GM23338 (cell line): ENCODE data around the gene ZNF512. TPM values are rescaled to one million over a fixed set of nuclear protein-coding genes. Genes with fewer than 3 reads are reported as not detected.
A peak's percentile ranks its signal among the peaks of the same experiment; 100 is the strongest.

ENCODE experiments used
- ATAC-seq: fragments of 200-7000 bp; cut with Tn5 transposase; 3 replicates; pipeline ENCODE4 v1.9.1; 2020
- DNase-seq: peaks from one replicate; pipeline ENCODE4 v3.0.0-alpha.2; 2015; ENCODE audit warnings: low spot score
- H2AFZ ChIP-seq: fragments of 200-600 bp; sonication (generic); 2 replicates; pipeline ENCODE4 v1.8.0; 2016; ENCODE audit warnings: antibody characterized with exemption, mild to moderate bottlenecking, moderate library complexity
- H3F3A ChIP-seq: fragments of 200-600 bp; sonication (generic); replicated peaks from 2 replicates; pipeline ENCODE4 v1.8.0; 2017; ENCODE audit warnings: antibody characterized with exemption, mixed run types, low read depth
- H3K27ac ChIP-seq: fragments of 200-600 bp; sonication (generic); 2 replicates; pipeline ENCODE4 v1.6.1; 2016; ENCODE audit warnings: low read depth
- H3K27me3 ChIP-seq: fragments of 200-600 bp; sonication (generic); 2 replicates; pipeline ENCODE4 v1.8.0; 2016; ENCODE audit warnings: mild to moderate bottlenecking, mixed run types, moderate library complexity; ENCODE audit not compliant: insufficient read depth
- H3K36me3 ChIP-seq: fragments of 200-600 bp; sonication (generic); 2 replicates; pipeline ENCODE4 v1.8.0; 2016; ENCODE audit warnings: mild to moderate bottlenecking; ENCODE audit not compliant: insufficient read depth
- H3K4me1 ChIP-seq: fragments of 200-600 bp; sonication (generic); 2 replicates; pipeline ENCODE4 v1.8.0; 2016; ENCODE audit warnings: mild to moderate bottlenecking, moderate library complexity; ENCODE audit not compliant: insufficient read depth
- H3K4me2 ChIP-seq: fragments of 200-600 bp; sonication (generic); 2 replicates; pipeline ENCODE4 v1.7.1; 2017; ENCODE audit warnings: mixed run types
- H3K4me3 ChIP-seq: fragments of 200-600 bp; sonication (generic); 2 replicates; pipeline ENCODE4 v1.6.1; 2016; ENCODE audit warnings: mixed run types
- H3K79me2 ChIP-seq: fragments of 200-600 bp; sonication (generic); replicated peaks from 2 replicates; pipeline ENCODE4 v1.8.0; 2017; ENCODE audit warnings: mild to moderate bottlenecking; ENCODE audit not compliant: insufficient read depth
- H3K9me2 ChIP-seq: fragments of 200-600 bp; sonication (generic); 2 replicates; pipeline ENCODE4 v1.8.0; 2017; ENCODE audit not compliant: insufficient read depth
- H4K20me1 ChIP-seq: fragments of 200-600 bp; sonication (generic); replicated peaks from 2 replicates; pipeline ENCODE4 v1.8.0; 2017; ENCODE audit warnings: mild to moderate bottlenecking; ENCODE audit not compliant: insufficient read depth
- H3K27ac Mint-ChIP-seq: 2 replicates; pipeline ENCODE4 v1.8.0; 2020; ENCODE audit warnings: inconsistent platforms, mild to moderate bottlenecking, moderate library complexity, mixed read lengths
- H3K27me3 Mint-ChIP-seq: 3 replicates; pipeline ENCODE4 v1.8.0; 2022; ENCODE audit warnings: low read depth, mild to moderate bottlenecking, moderate library complexity, mixed read lengths, inconsistent platforms; ENCODE audit not compliant: insufficient read depth, poor library complexity
- H3K36me3 Mint-ChIP-seq: 3 replicates; pipeline ENCODE4 v1.8.0; 2021; ENCODE audit warnings: low read depth, mild to moderate bottlenecking, inconsistent platforms, moderate library complexity, mixed read lengths
- H3K4me1 Mint-ChIP-seq: 3 replicates; pipeline ENCODE4 v1.8.0; 2020; ENCODE audit warnings: mild to moderate bottlenecking, inconsistent platforms, mixed read lengths
- H3K4me3 Mint-ChIP-seq: 3 replicates; pipeline ENCODE4 v1.8.0; 2021; ENCODE audit warnings: moderate library complexity, mild to moderate bottlenecking, inconsistent platforms, mixed read lengths
- H3K9me3 Mint-ChIP-seq: 3 replicates; pipeline ENCODE4 v1.8.0; 2020; ENCODE audit warnings: moderate library complexity, mild to moderate bottlenecking, inconsistent platforms, mixed read lengths
- CREB1 ChIP-seq: fragments of 250-450 bp; sonication (Bioruptor Pico); IDR thresholded peaks from 2 replicates; pipeline ENCODE4 v1.5.0; 2020; ENCODE audit warnings: low read depth, mild to moderate bottlenecking, moderate library complexity
- CTCF ChIP-seq, 2 experiments: fragments of 200-600 bp in 1 of 2; sonication (generic) in 1 of 2; conservative IDR thresholded peaks; 2 replicates each; pipeline versions ENCODE4 v1.5.1 to v1.6.1; 2016 to 2017; ENCODE audit warnings: antibody characterized with exemption in 2 of 2, low read depth in 2 of 2, mild to moderate bottlenecking in 2 of 2, moderate library complexity in 1 of 2
- ETS1 ChIP-seq: IDR thresholded peaks from 2 replicates; pipeline ENCODE4 v1.6.1; 2016; ENCODE audit warnings: antibody characterized with exemption
- EZH2 ChIP-seq: fragments of 200-600 bp; sonication (generic); IDR thresholded peaks from one replicate; pipeline ENCODE4 v1.8.0; 2017; ENCODE audit warnings: antibody characterized with exemption, mild to moderate bottlenecking, low read depth; ENCODE audit not compliant: unreplicated experiment
- EZH2phosphoT487 ChIP-seq: fragments of 200-600 bp; sonication (generic); IDR thresholded peaks from one replicate; pipeline ENCODE4 v1.8.1; 2018; ENCODE audit warnings: antibody characterized with exemption; ENCODE audit not compliant: unreplicated experiment
- JUNB ChIP-seq: IDR thresholded peaks from one replicate; pipeline ENCODE4 v1.6.1; 2016; ENCODE audit warnings: antibody characterized with exemption; ENCODE audit not compliant: unreplicated experiment
- NANOG ChIP-seq: IDR thresholded peaks from 2 replicates; pipeline ENCODE4 v1.6.1; 2016; ENCODE audit warnings: antibody characterized with exemption, borderline replicate concordance
- POLR2AphosphoS5 ChIP-seq: IDR thresholded peaks from 2 replicates; pipeline ENCODE4 v1.6.1; 2016; ENCODE audit warnings: antibody characterized with exemption, low read depth
- REST ChIP-seq: IDR thresholded peaks from one replicate; pipeline ENCODE4 v1.6.1; 2018; ENCODE audit warnings: antibody characterized with exemption; ENCODE audit not compliant: unreplicated experiment
- STAT1 ChIP-seq: IDR thresholded peaks from one replicate; pipeline ENCODE4 v1.6.1; 2016; ENCODE audit warnings: antibody characterized with exemption; ENCODE audit not compliant: unreplicated experiment
- ZNF114 ChIP-seq: fragments of 250-450 bp; sonication (Bioruptor Pico); IDR thresholded peaks from 2 replicates; pipeline ENCODE4 v1.5.0; 2020; ENCODE audit warnings: mild to moderate bottlenecking, moderate library complexity
- ZNF331 ChIP-seq: fragments of 250-450 bp; sonication (Bioruptor Pico); IDR thresholded peaks from 2 replicates; pipeline ENCODE4 v1.5.0; 2020; ENCODE audit warnings: low read depth, mild to moderate bottlenecking, moderate library complexity
- ZNF462 ChIP-seq: fragments of 250-450 bp; sonication (Bioruptor Pico); IDR thresholded peaks from 2 replicates; pipeline ENCODE4 v1.5.0; 2020; ENCODE audit warnings: mild to moderate bottlenecking, moderate library complexity
- polyA plus RNA-seq: library from polyadenylated mRNA; unstranded; fragments of >200 nt; fragmentation: Nextera tagmentation; extraction: Ambion mirVana; gene quantifications from 2 replicates; pipeline ENCODE4 v1.2.1, GENCODE V29; 2016
- total RNA-seq: library from RNA; depleted of rRNA; stranded (reverse); fragments of >200 nt; shearing (Covaris generic); gene quantifications from 2 replicates; pipeline ENCODE4 v1.2.3, GENCODE V29; 2014

ZNF512 gene
- total and polyA plus RNA-seq, 2 experiments from 2014 or later, result 26.0 to 38.4 TPM

GRCh38 chr2:27655155-27655951 lies 72.5 kb downstream of the ZNF512 start:
- peaks cover 2% of the 10 kb centered on the region for H3K27me3 Mint-ChIP-seq
- Histone ChIP-seq H3F3A (no peaks in the 10 kb centered on the region), H3K27ac (no peak overlapping the region; the same call in 1 of the 2 replicates), H3K79me2 (no peaks in the 10 kb centered on the region), H4K20me1 (peaks cover 3% of the 10 kb centered on the region; the same call in 1 of the 2 replicates), H3K9me2 (no peaks in the 10 kb centered on the region), H3K27me3 (no peaks in the 10 kb centered on the region), H3K36me3 (peaks cover 20% of the 10 kb centered on the region), H3K4me2 (no peak overlapping the region), H3K4me1 (no peaks in the 10 kb centered on the region), H2AFZ (no peak overlapping the region), H3K4me3 (no peak overlapping the region)
- no peak for TF ChIP-seq CTCF (conservative IDR thresholded peaks at IDR 0.05; ENCODE audit: low read depth in 2 of 2)
- no peak for TF ChIP-seq ZNF462
- no peak for TF ChIP-seq JUNB
- no peak for TF ChIP-seq STAT1
- TF ChIP-seq POLR2AphosphoS5, result no peak
- no peak for TF ChIP-seq CREB1 (CRISPR knock-in tag)
- no peak for TF ChIP-seq ZNF331 (CRISPR knock-in tag)
- no peak for TF ChIP-seq ETS1
- no peak for TF ChIP-seq EZH2phosphoT487
- TF ChIP-seq NANOG, result no peak
- no peak for TF ChIP-seq EZH2
- no peak for TF ChIP-seq ZNF114 (CRISPR knock-in tag)
- no peak for TF ChIP-seq REST
- no peak overlapping the region; the same call in 1 of the 2 replicates for H3K27ac Mint-ChIP-seq
- ATAC-seq (peak; percentile 34), DNase-seq (peak; percentile 11)
- no peaks in the 10 kb centered on the region for H3K4me1 Mint-ChIP-seq
- peaks cover 53% of the 10 kb centered on the region for H3K36me3 Mint-ChIP-seq
- H3K4me3 Mint-ChIP-seq, result no peak overlapping the region
- H3K9me3 Mint-ChIP-seq, result no peaks in the 10 kb centered on the region
